ENCODE measurements around the gene MYOD1.

Gene MYOD1

GRCh38 chr11:17766590-17766989 lies 47.2 kb downstream of the MYOD1 start:
- Histone ChIP-seq H2AFZ (ENCODE audit: low read length) (no peak overlapping the region), H3K27ac (ENCODE audit: low read length) (no peak overlapping the region), H3K27me3 (replicated peaks; ENCODE audit: insufficient read depth, low read length) (no peaks in the 10 kb centered on the region; the same call in 1 of the 2 replicates), H3K36me3 (replicated peaks; ENCODE audit: insufficient read depth, low read length) (no peaks in the 10 kb centered on the region), H3K4me3 (ENCODE audit: low read length) (no peak overlapping the region), H3K9me2 (replicated peaks; ENCODE audit: insufficient read depth, low read length) (no peaks in the 10 kb centered on the region), H3K9ac (ENCODE audit: low read length) (no peak overlapping the region), H3K9me3 (replicated peaks; ENCODE audit: insufficient read depth, low read length) (no peaks in the 10 kb centered on the region), H3K4me2 (ENCODE audit: low read depth, low read length) (no peak overlapping the region), H3F3A (ENCODE audit: insufficient read depth, low read length) (no peaks in the 10 kb centered on the region), H3K79me2 (ENCODE audit: low read length) (no peaks in the 10 kb centered on the region), H4K20me1 (ENCODE audit: insufficient read depth, low read length) (no peaks in the 10 kb centered on the region), H3K4me1 (ENCODE audit: low read length) (no peaks in the 10 kb centered on the region)
- DNase-seq, result no peak
- TF ChIP-seq EZH2phosphoT487 (IDR thresholded peaks at IDR 0.05; ENCODE audit: low read length) (no peak), EZH2 (optimal IDR thresholded peaks at IDR 0.05; ENCODE audit: low read depth, low read length) (no peak), CTCF (IDR thresholded peaks at IDR 0.05; ENCODE audit: low read length) (no peak)

DNA sequence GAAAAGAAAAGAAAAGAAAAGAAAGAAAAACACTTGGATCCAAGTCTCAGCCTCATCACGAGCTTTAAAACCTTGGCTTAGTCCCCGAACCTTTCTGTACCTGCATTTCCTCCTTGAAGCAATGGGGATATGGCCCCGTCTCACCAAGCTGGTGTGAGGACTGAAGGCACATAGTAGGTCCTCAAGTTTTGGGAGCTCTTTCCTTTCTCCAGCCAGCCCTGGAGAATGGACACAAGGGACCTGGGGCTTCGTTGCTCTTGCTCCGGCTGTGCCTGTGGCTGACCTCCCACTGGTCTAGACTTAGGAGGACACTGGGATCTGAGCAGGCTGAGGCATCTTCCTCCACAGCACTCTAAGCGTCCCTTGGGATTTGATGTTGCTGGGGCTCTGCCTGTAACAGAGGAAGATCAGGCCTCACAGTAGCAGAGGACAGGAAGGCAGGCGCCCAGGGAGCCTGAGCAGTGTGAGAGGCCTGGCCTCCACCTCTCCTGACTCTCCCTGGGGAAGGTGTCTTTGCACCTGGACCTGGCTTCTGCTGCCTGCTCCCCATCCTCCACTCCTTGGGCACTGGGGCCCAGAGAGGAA lies 48.0 kb downstream of the MYOD1 start:
- H3K27ac ChIP-seq (ENCODE audit: low read length), result no peak overlapping the region
- no peaks in the 10 kb centered on the region for H4K20me1 ChIP-seq (ENCODE audit: insufficient read depth, low read length)
- H2AFZ ChIP-seq (ENCODE audit: low read length), result no peak overlapping the region
- H3K9ac ChIP-seq (ENCODE audit: low read length), result no peak overlapping the region
- H3K9me2 ChIP-seq (replicated peaks; ENCODE audit: insufficient read depth, low read length), result no peaks in the 10 kb centered on the region
- no peak overlapping the region for H3K4me2 ChIP-seq (ENCODE audit: low read depth, low read length)
- H3F3A ChIP-seq (ENCODE audit: insufficient read depth, low read length), result no peaks in the 10 kb centered on the region
- no peaks in the 10 kb centered on the region for H3K9me3 ChIP-seq (replicated peaks; ENCODE audit: insufficient read depth, low read length)
- H3K79me2 ChIP-seq (ENCODE audit: low read length), result no peaks in the 10 kb centered on the region
- H3K4me3 ChIP-seq (ENCODE audit: low read length), result no peak overlapping the region
- peaks cover under 1% of the 10 kb centered on the region; the same call in 1 of the 2 replicates for H3K27me3 ChIP-seq (replicated peaks; ENCODE audit: insufficient read depth, low read length)
- no peaks in the 10 kb centered on the region for H3K4me1 ChIP-seq (ENCODE audit: low read length)
- DNase-seq, result no peak
- TF ChIP-seq CTCF (IDR thresholded peaks at IDR 0.05; ENCODE audit: low read length) (no peak), EZH2 (optimal IDR thresholded peaks at IDR 0.05; ENCODE audit: low read depth, low read length) (no peak), EZH2phosphoT487 (IDR thresholded peaks at IDR 0.05; ENCODE audit: low read length) (no peak)
- H3K36me3 ChIP-seq (replicated peaks; ENCODE audit: insufficient read depth, low read length), result no peaks in the 10 kb centered on the region

- H3K36me3 ChIP-seq (replicated peaks; ENCODE audit: insufficient read depth, low read length), result no peaks in the 10 kb centered on the region
- H3K9me2 ChIP-seq (replicated peaks; ENCODE audit: insufficient read depth, low read length), result no peaks in the 10 kb centered on the region
- H3K4me3 ChIP-seq (ENCODE audit: low read length), result no peak overlapping the region
- H3K27me3 ChIP-seq (replicated peaks; ENCODE audit: insufficient read depth, low read length), result peaks cover 3% of the 10 kb centered on the region; the same call in 1 of the 2 replicates
- no peaks in the 10 kb centered on the region for H3F3A ChIP-seq (ENCODE audit: insufficient read depth, low read length)
- H3K79me2 ChIP-seq (ENCODE audit: low read length), result no peaks in the 10 kb centered on the region
- H3K9ac ChIP-seq (ENCODE audit: low read length), result no peak overlapping the region
- no peaks in the 10 kb centered on the region for H4K20me1 ChIP-seq (ENCODE audit: insufficient read depth, low read length)
- H2AFZ ChIP-seq (ENCODE audit: low read length), result no peak overlapping the region
- DNase-seq, result no peak
- H3K9me3 ChIP-seq (replicated peaks; ENCODE audit: insufficient read depth, low read length), result no peaks in the 10 kb centered on the region
- no peak overlapping the region for H3K4me2 ChIP-seq (ENCODE audit: low read depth, low read length)
- no peak for TF ChIP-seq EZH2phosphoT487 (IDR thresholded peaks at IDR 0.05; ENCODE audit: low read length)
- TF ChIP-seq EZH2 (optimal IDR thresholded peaks at IDR 0.05; ENCODE audit: low read depth, low read length), result no peak
- no peak for TF ChIP-seq CTCF (IDR thresholded peaks at IDR 0.05; ENCODE audit: low read length)
- H3K4me1 ChIP-seq (ENCODE audit: low read length), result no peaks in the 10 kb centered on the region
- H3K27ac ChIP-seq (ENCODE audit: low read length), result no peak overlapping the region
Observed at GRCh38 chr11:17767914-17768313, 48.5 kb downstream of the MYOD1 start.
